HepG2 (cell line): ENCODE data around the gene MYOZ1. TPM values are rescaled to one million over a fixed set of nuclear protein-coding genes. Genes with fewer than 3 reads are reported as not detected.
A peak's percentile ranks its signal among the peaks of the same experiment; 100 is the strongest.
"Not testable (repeated sequence)": the region's sequence is repeated elsewhere in the genome, so short reads cannot be mapped to it uniquely, and the experiment has no call there.

Source experiments
- ATAC-seq: fragments of 200-7000 bp; cut with Tn5 transposase; 3 replicates; pipeline ENCODE4 v1.9.1; 2020; ENCODE audit warnings: mild to moderate bottlenecking, moderate library complexity
- BruUV-seq: library from RNA; stranded (reverse); fragments of 400-500 nt; replicated peaks from 2 replicates; lab custom pipeline; 2021; lab: Mats Ljungman, UMichigan
- CTCF ChIA-PET: fragments of 300-600 bp; formaldehyde crosslinking; extraction: SDS; loops from one replicate; lab custom pipeline; 2021; ENCODE audit warnings: low total read pairs, inconsistent platforms, low intra/inter-chr PET ratio; lab: Yijun Ruan, JAX
- POLR2A ChIA-PET: fragments of 350-600 bp; sonication (Branson Sonifier 250); formaldehyde crosslinking; loops from one replicate; lab custom pipeline; 2020; ENCODE audit warnings: antibody characterized with exemption, inconsistent platforms; lab: Yijun Ruan, JAX
- DNase-seq: peaks from one replicate; pipeline ENCODE4 v3.0.0-alpha.2; 2015; ENCODE audit warnings: low spot score
- FAIRE-seq: peaks from 3 replicates; lab custom pipeline; 2011; peaks lifted over from hg19 to GRCh38; lab: Jason Lieb, UNC
- H2AFZ ChIP-seq: one replicate; pipeline ENCODE4 v1.6.1; 2011; ENCODE audit warnings: low read length, inconsistent platforms
- H3K27ac ChIP-seq: fragments of 300-600 bp; 3 replicates; pipeline ENCODE4 v1.8.0; 2011; ENCODE audit warnings: mixed run types, mild to moderate bottlenecking, mixed read lengths, low read length, inconsistent platforms; ENCODE audit not compliant: insufficient read depth; ENCODE audit errors: extremely low read length
- H3K27me3 ChIP-seq, 2 experiments: fragments of 200-600 bp in 1 of 2; 2 replicates in 1 of 2; 3 replicates in 1 of 2; pipeline versions ENCODE4 v1.6.0 to v1.8.0; 2011; ENCODE audit warnings: low read length in 2 of 2, mild to moderate bottlenecking in 2 of 2, moderate library complexity in 2 of 2, inconsistent platforms in 1 of 2; ENCODE audit not compliant: insufficient read depth in 2 of 2, control insufficient read depth in 1 of 2
- H3K36me3 ChIP-seq, 2 experiments: fragments of 200-600 bp in 1 of 2; replicated peaks in 1 of 2; 2 replicates in 1 of 2; 3 replicates in 1 of 2; pipeline versions ENCODE4 v1.5.1 to v1.8.0; 2011; ENCODE audit warnings: low read length in 2 of 2, inconsistent platforms in 1 of 2; ENCODE audit not compliant: insufficient read depth in 2 of 2, control insufficient read depth in 1 of 2
- H3K4me1 ChIP-seq: 2 replicates; pipeline ENCODE4 v1.5.1; 2012; ENCODE audit warnings: low read length, inconsistent platforms; ENCODE audit not compliant: insufficient read depth
- H3K4me2 ChIP-seq: 2 replicates; pipeline ENCODE4 v1.6.0; 2011; ENCODE audit warnings: low read depth, low read length, inconsistent platforms
- H3K4me3 ChIP-seq, 3 experiments: fragments of 200-600 bp in 1 of 3; sonication (generic), shearing (Covaris generic) in 1 of 3; replicated peaks in 1 of 3; 2 replicates each; pipeline ENCODE4 v1.5.1; 2011 to 2016; ENCODE audit warnings: low read length in 3 of 3, inconsistent platforms in 2 of 3, low read depth in 2 of 3, mild to moderate bottlenecking in 2 of 3, control low read depth in 1 of 3, mixed read lengths in 1 of 3; ENCODE audit not compliant: insufficient read depth in 1 of 3
- H3K79me2 ChIP-seq: one replicate; pipeline ENCODE4 v1.6.1; 2011; ENCODE audit warnings: low read length, inconsistent platforms; ENCODE audit not compliant: insufficient read depth
- H3K9ac ChIP-seq: 2 replicates; pipeline ENCODE4 v1.6.0; 2011; ENCODE audit warnings: mild to moderate bottlenecking, low read depth, low read length, inconsistent platforms; ENCODE audit not compliant: insufficient read depth
- H3K9me3 ChIP-seq: 2 replicates; pipeline ENCODE4 v1.5.1; 2012; ENCODE audit warnings: mild to moderate bottlenecking, low read length
- H4K20me1 ChIP-seq: 2 replicates; pipeline ENCODE4 v1.6.0; 2011; ENCODE audit warnings: inconsistent platforms, mild to moderate bottlenecking, low read length, moderate library complexity; ENCODE audit not compliant: insufficient read depth
- ARID5B ChIP-seq: IDR thresholded peaks from 2 replicates; pipeline ENCODE4 v1.4.0; 2020; ENCODE audit warnings: mild to moderate bottlenecking, missing genetic modification reagents
- HNF4A ChIP-seq: sonication (generic); formaldehyde crosslinking; IDR thresholded peaks from 2 replicates; pipeline ENCODE4 v1.4.0; 2020; ENCODE audit warnings: missing genetic modification reagents
- NCOR1 ChIP-seq: fragments of 200-600 bp; sonication (generic); IDR thresholded peaks from 2 replicates; pipeline ENCODE4 v1.7.0; 2017; ENCODE audit warnings: antibody characterized with exemption, low read length, borderline replicate concordance
- PAXIP1 ChIP-seq: sonication (generic); formaldehyde crosslinking; conservative IDR thresholded peaks from 2 replicates; pipeline ENCODE4 v1.4.0; 2020; ENCODE audit warnings: mild to moderate bottlenecking, missing genetic modification reagents, moderate library complexity
- PHF21A ChIP-seq: sonication (generic); formaldehyde crosslinking; IDR thresholded peaks from 2 replicates; pipeline ENCODE4 v1.5.0; 2020; ENCODE audit warnings: mild to moderate bottlenecking, missing genetic modification reagents
- POGZ ChIP-seq: sonication (generic); formaldehyde crosslinking; IDR thresholded peaks from 2 replicates; pipeline ENCODE4 v1.4.0; 2020; ENCODE audit warnings: mild to moderate bottlenecking, missing genetic modification reagents
- SALL1 ChIP-seq: sonication (generic); formaldehyde crosslinking; IDR thresholded peaks from 2 replicates; pipeline ENCODE4 v1.8.0; 2022; ENCODE audit warnings: mild to moderate bottlenecking, missing genetic modification reagents
- SOX5 ChIP-seq: IDR thresholded peaks from 2 replicates; pipeline ENCODE4 v1.6.1; 2016; ENCODE audit warnings: borderline replicate concordance
- ZMYM2 ChIP-seq: sonication (generic); formaldehyde crosslinking; IDR thresholded peaks from 2 replicates; pipeline ENCODE4 v1.8.0; 2022; ENCODE audit warnings: mild to moderate bottlenecking, missing genetic modification reagents
- WGBS: methylation state at CpG from one replicate; pipeline ENCODE4 v1.1.6; 2017; ENCODE audit warnings: low lambda C conversion rate; 5-methylcytosine and 5-hydroxymethylcytosine counted together
- in situ Hi-C: cut with HindIII; loops from 2 replicates; pipeline ENCODE4 v1.10.0; 2017; ENCODE audit warnings: low pct_unique_long_range_greater_than_20kb; ENCODE audit not compliant: extremely low pct_ligation_motif_present
- intact Hi-C: fragments of 100-400 bp; cut with micrococcal nuclease; formaldehyde crosslinking; loops from one replicate; pipeline ENCODE4 v1.10.0; 2022; ENCODE audit not compliant: unreplicated experiment
- polyA plus RNA-seq, 8 experiments: library from polyadenylated mRNA; depleted of rRNA in 3 of 8; stranded (reverse) in 7 of 8; unstranded in 1 of 8; fragments of >200 nt; fragmentation: Illumina TruSeq in 4 of 8; extraction: Trizol in 4 of 8; gene quantifications; 2 replicates each; pipeline versions ENCODE4 v1.2.1 to v1.2.3, GENCODE V29; 2011 to 2016; ENCODE audit warnings: low read depth in 4 of 8, missing spikeins in 1 of 8, mixed read lengths in 1 of 8; ENCODE audit not compliant: insufficient read depth in 1 of 8
- total RNA-seq, 5 experiments: library from RNA; depleted of rRNA; stranded (reverse); fragments of >200 nt; fragmentation: Illumina TruSeq; extraction: Trizol; gene quantifications; 2 replicates each; pipeline ENCODE4 v1.2.3, GENCODE V29; 2016; ENCODE audit warnings: low read depth in 1 of 5
- TF ChIP-seq, protein P1 (sequence below): IDR thresholded peaks from 2 replicates; pipeline ENCODE4 v1.6.1; 2012; ENCODE audit warnings: low read depth, low read length, improper control_type of control experiment

MYOZ1 gene
- total and polyA plus RNA-seq, 2 of the 13 experiments (the other 11 are each of a cell fraction or from before 2014, with no cell fraction given): not detected

- TF ChIP-seq ARID5B (CRISPR knock-in tag): peak; percentile 9; the same call in 1 of the 2 replicates
- peak; percentile 54; the same call in 1 of the 2 replicates for TF ChIP-seq SALL1 (CRISPR knock-in tag)
- TF ChIP-seq PHF21A (CRISPR knock-in tag): 0 out of 2 replicates have a peak, but pooled peaks have one; percentile 31
- TF ChIP-seq SOX5 (CRISPR knock-in tag): peak; percentile 9; the same call in 1 of the 2 replicates
- TF ChIP-seq, protein P1, sequence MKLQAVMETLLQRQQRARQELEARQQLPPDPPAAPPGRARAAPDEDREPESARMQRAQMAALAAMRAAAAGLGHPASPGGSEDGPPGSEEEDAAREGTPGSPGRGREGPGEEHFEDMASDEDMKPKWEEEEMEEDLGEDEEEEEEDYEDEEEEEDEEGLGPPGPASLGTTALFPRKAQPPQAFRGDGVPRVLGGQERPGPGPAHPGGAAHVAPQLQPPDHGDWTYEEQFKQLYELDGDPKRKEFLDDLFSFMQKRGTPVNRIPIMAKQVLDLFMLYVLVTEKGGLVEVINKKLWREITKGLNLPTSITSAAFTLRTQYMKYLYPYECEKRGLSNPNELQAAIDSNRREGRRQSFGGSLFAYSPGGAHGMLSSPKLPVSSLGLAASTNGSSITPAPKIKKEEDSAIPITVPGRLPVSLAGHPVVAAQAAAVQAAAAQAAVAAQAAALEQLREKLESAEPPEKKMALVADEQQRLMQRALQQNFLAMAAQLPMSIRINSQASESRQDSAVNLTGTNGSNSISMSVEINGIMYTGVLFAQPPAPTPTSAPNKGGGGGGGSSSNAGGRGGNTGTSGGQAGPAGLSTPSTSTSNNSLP: peak; percentile 16; the same call in 1 of the 2 replicates
- TF ChIP-seq PAXIP1 (CRISPR knock-in tag): peak; percentile 17; the same call in 1 of the 2 replicates
- peak; percentile 56; the same call in 1 of the 2 replicates for TF ChIP-seq NCOR1
- TF ChIP-seq ZMYM2 (CRISPR knock-in tag): 0 out of 2 replicates have a peak, but pooled peaks have one; percentile 47
- TF ChIP-seq POGZ: 0 out of 2 replicates have a peak, but pooled peaks have one; percentile 28
- TF ChIP-seq HNF4A: peak; percentile 57
- TF ChIP-seq, all 625 proteins: peak for 14; not testable (repeated sequence) for 611
Observed at GRCh38 chr10:73620974-73621373, 20.3 kb downstream of the MYOZ1 start (continued).

GRCh38 chr10:73617143-73617542 is 24.1 kb downstream of the MYOZ1 start:
- WGBS: over 99% methylated on average over 8 of the region's 8 CpGs
- H3K4me1 ChIP-seq: peaks cover 16% of the 10 kb centered on the region
- H3K79me2 ChIP-seq, H3K4me3 ChIP-seq, ATAC-seq, H3K9ac ChIP-seq, DNase-seq, H3K36me3 ChIP-seq, BruUV-seq, H3K27ac ChIP-seq, H3K9me3 ChIP-seq, H4K20me1 ChIP-seq, in situ Hi-C loops, intact Hi-C loops, CTCF ChIA-PET, FAIRE-seq, H3K27me3 ChIP-seq, H2AFZ ChIP-seq, H3K4me2 ChIP-seq: not testable (repeated sequence)
- POLR2A ChIA-PET: interaction anchor here (1.6 kb wide), 1 partner anchor 9 kb away, joined by 3 read pairs; no protein-coding TSS in a partner anchor
